CD4-positive, alpha-beta memory T cell (primary cell): Measurements from ENCODE around the gene HDAC10. TPM values are rescaled to one million over a fixed set of nuclear protein-coding genes. Genes with fewer than 3 reads are reported as not detected.

Experiments used
- CTCF ChIA-PET: fragments of 350-600 bp; sonication (Branson Sonifier 250); formaldehyde crosslinking; loops from one replicate; lab custom pipeline; 2021; ENCODE audit warnings: inconsistent platforms; ENCODE audit not compliant: partially characterized antibody; lab: Charles Lee
- POLR2A ChIA-PET: fragments of 350-600 bp; sonication (Branson Sonifier 250); formaldehyde crosslinking; loops from one replicate; lab custom pipeline; 2021; ENCODE audit not compliant: partially characterized antibody; lab: Charles Lee
- DNase-seq, 5 donors: peaks; one replicate each; pipeline versions ENCODE4 v3.0.0 to v3.0.0-alpha.2; 2020 to 2022; ENCODE audit warnings: mixed read lengths in 1 of 5
- H3K27ac ChIP-seq: one replicate; pipeline ENCODE4 v1.7.0; 2013; ENCODE audit warnings: low read depth, low read length
- H3K27me3 ChIP-seq: 2 replicates; pipeline ENCODE4 v1.7.0; 2013; ENCODE audit warnings: mild to moderate bottlenecking, low read length, moderate library complexity; ENCODE audit not compliant: insufficient read depth
- H3K36me3 ChIP-seq: 2 replicates; pipeline ENCODE4 v1.7.0; 2013; ENCODE audit warnings: mild to moderate bottlenecking, low read length, moderate library complexity; ENCODE audit not compliant: insufficient read depth
- H3K4me1 ChIP-seq: 2 replicates; pipeline ENCODE4 v1.7.0; 2013; ENCODE audit warnings: mild to moderate bottlenecking, low read length, moderate library complexity; ENCODE audit not compliant: insufficient read depth
- H3K4me3 ChIP-seq, 2 donors: one replicate each; pipeline ENCODE4 v1.7.0; 2013; ENCODE audit warnings: low read length in 2 of 2, mild to moderate bottlenecking in 1 of 2
- H3K9me3 ChIP-seq, 2 donors: one replicate each; pipeline ENCODE4 v1.7.0; 2013; ENCODE audit warnings: low read length in 2 of 2, control low read depth in 1 of 2; ENCODE audit not compliant: control insufficient read depth in 1 of 2
- H3K27ac Mint-ChIP-seq, 7 donors: one replicate each; pipeline ENCODE4 v1.8.0; 2020 to 2021; ENCODE audit warnings: mixed read lengths in 7 of 7, mild to moderate bottlenecking in 6 of 7, inconsistent platforms in 3 of 7, moderate library complexity in 3 of 7
- H3K27me3 Mint-ChIP-seq, 2 donors: one replicate each; pipeline ENCODE4 v1.8.0; 2020 to 2021; ENCODE audit warnings: mixed read lengths in 2 of 2
- H3K36me3 Mint-ChIP-seq, 2 donors: one replicate each; pipeline ENCODE4 v1.8.0; 2020 to 2021; ENCODE audit warnings: mixed read lengths in 2 of 2, inconsistent platforms in 1 of 2, mild to moderate bottlenecking in 1 of 2
- H3K4me1 Mint-ChIP-seq, 4 donors: one replicate each; pipeline ENCODE4 v1.8.0; 2020 to 2021; ENCODE audit warnings: mixed read lengths in 4 of 4, mild to moderate bottlenecking in 1 of 4
- H3K4me3 Mint-ChIP-seq, 8 donors: one replicate each; pipeline ENCODE4 v1.8.0; 2020 to 2021; ENCODE audit warnings: mixed read lengths in 8 of 8, mild to moderate bottlenecking in 7 of 8, moderate library complexity in 6 of 8, inconsistent platforms in 3 of 8
- H3K9me3 Mint-ChIP-seq, 8 donors: one replicate each; pipeline ENCODE4 v1.8.0; 2020 to 2021; ENCODE audit warnings: mixed read lengths in 8 of 8, mild to moderate bottlenecking in 5 of 8, inconsistent platforms in 3 of 8, moderate library complexity in 1 of 8
- intact Hi-C: fragments of 100-400 bp; cut with micrococcal nuclease; formaldehyde crosslinking; loops from one replicate; pipeline ENCODE4 v1.15.1; 2023
- polyA plus RNA-seq, 2 donors: library from polyadenylated mRNA; unstranded; fragments of 300-500 nt; fragmentation: Illumina TruSeq; gene quantifications; one replicate each; pipeline ENCODE4 v1.2.3, GENCODE V29; 2021
- total RNA-seq, 2 experiments: library from RNA; stranded (reverse); gene quantifications; one replicate each; pipeline ENCODE4 v1.2.3, GENCODE V29; 2021

HDAC10 gene
- total and polyA plus RNA-seq, 4 experiments from 2014 or later: 3.8 to 151 (median 73.7) TPM

DNA sequence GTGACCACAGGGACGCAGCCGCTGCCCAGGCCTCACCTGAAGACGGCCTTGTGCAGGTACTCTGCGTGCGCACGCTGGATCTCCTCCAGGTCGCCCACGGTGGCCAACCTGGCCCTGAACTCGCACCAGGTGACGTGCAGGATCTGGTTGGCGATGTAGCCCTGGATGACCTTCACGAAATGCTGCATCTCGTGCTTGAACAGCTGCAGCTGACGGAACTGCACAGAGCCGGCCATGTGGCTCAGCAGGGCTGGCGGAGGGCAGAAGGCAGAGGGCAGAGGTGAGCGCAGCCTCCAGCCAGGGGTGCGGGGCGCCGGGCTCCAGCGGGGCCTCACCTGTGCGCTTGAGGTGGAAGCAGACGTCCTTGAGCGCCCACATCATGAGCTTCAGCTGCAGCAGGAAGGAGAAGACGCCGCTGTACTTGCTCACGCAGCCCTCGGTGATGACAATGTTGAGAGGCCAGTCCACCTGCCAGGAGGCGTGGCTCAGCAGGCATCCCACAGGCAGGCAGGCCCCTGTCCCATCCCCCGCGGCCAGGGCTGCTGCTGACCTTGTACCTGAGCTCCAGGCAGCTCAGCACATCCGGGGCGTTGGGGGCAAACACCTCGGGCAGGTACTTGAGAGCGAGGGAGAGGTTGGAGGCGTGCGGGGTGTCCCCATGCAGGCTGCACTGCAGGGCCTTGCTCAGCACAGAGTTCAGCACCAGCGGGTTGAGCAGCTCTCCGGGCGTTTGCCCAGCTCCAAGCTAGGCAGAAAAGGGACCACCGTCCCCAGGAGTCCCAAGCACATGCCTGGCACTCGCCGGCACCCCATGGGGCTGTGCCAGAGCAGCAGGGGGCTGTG lies 32.7 kb downstream of the HDAC10 start:
- intact Hi-C loops: no loop called here
- Mint-ChIP-seq H3K4me1 (peaks cover 3 to 12% (median 5%) of the 10 kb centered on the region in 4 donors), H3K9me3 (peaks cover 0 to 3% (median 0%) of the 10 kb centered on the region in 8 donors), H3K27ac (no peak overlapping the region), H3K36me3 (peaks cover 22 to 56% of the 10 kb centered on the region in 2 donors), H3K27me3 (no peaks in the 10 kb centered on the region), H3K4me3 (no peak overlapping the region)
- DNase-seq: peak in 1 of 5 donors; percentile 40
- ChIA-PET CTCF (no interaction called here), POLR2A (interaction anchor here (0.8 to 1.2 kb wide), 2 partner anchors 10 to 28 kb away, joined by 3 read pairs; no protein-coding TSS in a partner anchor)
- Histone ChIP-seq H3K9me3 (no peaks in the 10 kb centered on the region), H3K27me3 (no peaks in the 10 kb centered on the region), H3K4me1 (no peaks in the 10 kb centered on the region), H3K27ac (no peak overlapping the region), H3K36me3 (peaks cover 49% of the 10 kb centered on the region), H3K4me3 (no peak overlapping the region)

DNA sequence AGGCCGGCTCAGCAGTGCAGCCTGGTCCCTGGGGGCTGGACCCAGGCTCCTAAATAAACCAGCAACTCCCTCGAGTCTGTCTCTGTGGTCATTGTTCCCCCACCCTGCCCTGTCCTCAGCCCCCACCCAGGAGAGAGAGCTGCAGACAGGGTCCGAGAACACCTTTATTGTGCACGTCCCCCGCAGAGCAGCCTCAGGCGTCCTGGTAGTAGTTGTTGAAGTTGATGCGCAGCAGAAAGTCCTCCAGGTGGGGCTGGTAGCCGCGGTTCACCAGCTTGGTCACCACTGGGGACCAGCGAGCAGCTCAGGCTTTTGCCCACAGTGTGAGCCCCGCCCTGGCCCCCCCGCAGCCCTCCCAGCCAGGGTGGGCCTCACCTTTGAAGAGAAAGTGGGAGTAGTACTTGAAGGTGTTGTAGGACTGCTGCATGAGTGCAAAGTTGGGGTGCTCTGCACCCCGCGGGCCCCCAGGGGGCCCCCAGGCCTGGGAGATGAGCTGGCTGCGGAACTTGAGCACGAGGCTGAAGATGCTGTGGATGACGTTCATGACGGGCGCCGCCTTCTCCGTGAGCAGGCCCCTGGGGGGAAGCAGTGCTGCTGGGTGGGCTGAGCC lies 33.4 kb downstream of the HDAC10 start:
- intact Hi-C loops: no loop called here
- no peak overlapping the region for H3K27ac ChIP-seq
- Mint-ChIP-seq H3K27ac (peak overlapping the region in 1 of 7 donors; percentile 64), H3K36me3 (peaks cover 23 to 52% of the 10 kb centered on the region in 2 donors), H3K9me3 (peaks cover 0 to 1% (median 0%) of the 10 kb centered on the region in 8 donors), H3K27me3 (no peaks in the 10 kb centered on the region), H3K4me1 (peaks cover 5 to 19% (median 7%) of the 10 kb centered on the region in 4 donors), H3K4me3 (no peak overlapping the region)
- peak in 1 of 5 donors; percentile 44 for DNase-seq
- no peaks in the 10 kb centered on the region for H3K27me3 ChIP-seq
- CTCF ChIA-PET: no interaction called here
- H3K36me3 ChIP-seq: peaks cover 50% of the 10 kb centered on the region
- POLR2A ChIA-PET: interaction anchor here (1.2 kb wide), 1 partner anchor 27 kb away, joined by 3 read pairs; no protein-coding TSS in a partner anchor
- H3K4me1 ChIP-seq: no peaks in the 10 kb centered on the region
- no peak overlapping the region for H3K4me3 ChIP-seq
- no peaks in the 10 kb centered on the region for H3K9me3 ChIP-seq

DNA sequence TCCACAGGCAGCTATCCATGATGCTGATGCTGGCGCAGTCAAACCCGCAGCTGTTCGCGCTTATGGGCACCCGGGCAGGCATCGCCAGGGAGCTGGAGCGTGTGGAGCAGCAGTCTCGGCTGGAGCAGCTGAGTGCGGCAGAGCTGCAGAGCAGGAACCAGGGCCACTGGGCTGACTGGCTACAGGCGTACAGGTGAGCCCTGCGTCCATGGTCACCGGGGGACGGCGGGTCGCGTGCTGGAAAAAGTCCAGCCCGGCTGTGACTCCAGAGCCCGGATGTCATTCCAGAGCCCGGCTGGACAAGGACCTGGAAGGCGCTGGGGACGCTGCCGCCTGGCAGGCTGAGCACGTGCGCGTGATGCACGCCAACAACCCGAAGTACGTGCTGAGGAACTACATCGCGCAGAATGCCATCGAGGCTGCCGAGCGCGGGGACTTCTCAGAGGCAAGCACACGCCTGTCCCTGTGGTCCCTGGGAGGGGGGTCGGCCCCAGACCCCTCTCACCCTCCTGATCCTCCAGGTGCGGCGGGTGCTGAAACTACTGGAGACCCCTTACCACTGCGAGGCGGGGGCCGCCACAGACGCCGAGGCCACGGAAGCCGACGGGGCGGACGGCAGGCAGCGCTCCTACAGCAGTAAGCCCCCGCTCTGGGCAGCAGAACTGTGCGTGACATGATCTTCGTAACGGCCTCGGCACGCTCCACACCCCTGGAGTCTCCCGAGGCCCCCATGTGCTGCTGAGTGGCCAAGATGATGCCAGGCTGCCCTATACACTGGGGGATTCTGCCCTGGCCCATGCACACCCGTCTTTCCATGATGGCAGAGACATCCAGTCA lies 34.2 kb downstream of the HDAC10 start:
- Histone ChIP-seq H3K27me3 (no peaks in the 10 kb centered on the region), H3K4me3 (no peak overlapping the region), H3K36me3 (peaks cover 51% of the 10 kb centered on the region), H3K9me3 (no peaks in the 10 kb centered on the region), H3K4me1 (no peaks in the 10 kb centered on the region), H3K27ac (no peak overlapping the region)
- Mint-ChIP-seq H3K9me3 (peaks cover 0 to 1% (median 0%) of the 10 kb centered on the region in 8 donors), H3K36me3 (peaks cover 28 to 52% of the 10 kb centered on the region in 2 donors), H3K27me3 (no peaks in the 10 kb centered on the region), H3K4me3 (no peak overlapping the region), H3K4me1 (peaks cover 8 to 26% (median 11%) of the 10 kb centered on the region in 4 donors), H3K27ac (peak overlapping the region in 1 of 7 donors; percentile 64)
- ChIA-PET POLR2A (no interaction called here), CTCF (interaction anchor here (1.1 kb wide), 1 partner anchor 68 kb away, joined by 3 read pairs; no protein-coding TSS in a partner anchor)
- peak in 1 of 5 donors; percentile 30 for DNase-seq
- intact Hi-C loops: no loop called here

DNA sequence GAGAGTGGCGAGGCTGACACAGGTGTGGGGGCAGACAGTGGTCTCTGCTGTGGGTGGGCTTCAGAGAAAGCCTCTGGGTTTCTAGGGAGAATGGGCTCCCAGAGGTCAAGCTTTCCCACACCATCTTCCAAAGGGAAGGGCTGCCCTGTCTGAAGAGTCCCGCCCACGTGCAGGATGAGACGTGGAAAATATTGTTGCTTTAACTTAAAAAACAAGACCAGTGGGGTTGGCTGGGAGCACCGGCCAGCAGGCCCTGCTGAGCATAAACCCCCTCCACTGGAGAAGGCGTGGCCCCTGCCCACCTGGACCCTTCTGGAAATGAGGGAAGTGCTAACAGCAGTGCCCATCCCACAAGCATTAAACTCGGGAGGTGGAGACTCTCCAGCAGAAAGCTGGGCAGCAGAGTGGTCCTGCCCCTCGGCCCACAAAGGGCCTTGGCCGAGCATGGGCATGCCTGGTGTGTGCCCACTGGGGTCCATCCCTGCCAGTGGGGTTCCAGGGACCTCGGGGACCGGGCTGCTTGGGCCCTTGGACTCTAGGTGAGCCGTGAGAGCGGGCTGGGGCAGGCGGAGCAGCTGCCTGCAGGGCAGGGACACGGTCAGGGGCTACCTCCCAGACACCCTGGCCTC lies 34.9 kb downstream of the HDAC10 start:
- H3K4me1 Mint-ChIP-seq: peaks cover 9 to 28% (median 12%) of the 10 kb centered on the region in 4 donors
- Histone ChIP-seq H3K4me1 (no peaks in the 10 kb centered on the region), H3K36me3 (peaks cover 44% of the 10 kb centered on the region), H3K27me3 (no peaks in the 10 kb centered on the region), H3K4me3 (no peak overlapping the region), H3K9me3 (no peaks in the 10 kb centered on the region), H3K27ac (no peak overlapping the region)
- no peak overlapping the region for H3K4me3 Mint-ChIP-seq
- ChIA-PET POLR2A (interaction anchor here (0.7 kb wide), 1 partner anchor 25 kb away, joined by 4 read pairs; no protein-coding TSS in a partner anchor), CTCF (interaction anchor here (1.1 kb wide), 1 partner anchor 67 kb away, joined by 3 read pairs; no protein-coding TSS in a partner anchor)
- peaks cover 0 to 1% (median 0%) of the 10 kb centered on the region in 8 donors for H3K9me3 Mint-ChIP-seq
- no peak overlapping the region for H3K27ac Mint-ChIP-seq
- peaks cover 31 to 53% of the 10 kb centered on the region in 2 donors for H3K36me3 Mint-ChIP-seq
- no peaks in the 10 kb centered on the region for H3K27me3 Mint-ChIP-seq
- intact Hi-C loops: no loop called here
- peak in 1 of 5 donors; percentile 10 for DNase-seq

DNA sequence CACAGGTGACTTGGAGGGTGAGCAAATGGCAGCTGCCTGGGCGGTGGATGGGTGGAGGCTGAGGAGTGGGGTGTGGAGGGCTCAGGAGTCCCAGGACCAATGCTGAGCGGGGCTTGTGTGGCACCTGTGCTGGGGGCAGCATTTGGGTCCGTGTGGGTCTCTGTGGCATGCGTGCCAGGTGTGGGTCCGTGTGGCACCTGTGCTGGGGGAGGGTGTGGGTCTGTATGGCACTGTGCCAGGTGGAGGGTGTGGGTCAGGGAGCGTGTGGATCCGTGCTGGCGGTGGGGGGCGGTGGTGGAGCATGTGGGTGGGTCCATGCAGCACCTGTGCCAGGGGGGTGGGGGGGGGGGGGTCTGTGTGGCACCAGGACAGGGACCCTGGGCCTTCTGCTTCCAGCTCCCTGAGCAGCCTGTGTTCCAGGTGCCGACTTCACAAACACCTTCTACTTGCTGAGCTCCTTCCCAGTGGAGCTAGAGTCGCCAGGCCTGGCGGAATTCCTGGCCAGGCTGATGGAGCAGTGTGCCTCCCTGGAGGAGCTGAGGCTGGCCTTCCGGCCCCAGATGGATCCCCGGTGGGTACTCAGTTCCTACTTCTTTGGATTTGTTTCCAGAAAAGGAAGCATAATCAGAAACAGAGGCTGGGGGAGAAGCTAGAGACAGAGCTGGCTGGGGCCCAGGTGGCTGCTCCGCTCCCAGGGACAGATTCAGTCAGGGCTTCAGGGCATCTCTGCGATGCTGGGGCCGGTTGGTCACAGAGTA lies 35.6 kb downstream of the HDAC10 start:
- CTCF ChIA-PET: interaction anchor here (0.8 to 1.3 kb wide), 4 partner anchors 23 to 448 kb away, joined by 3 to 4 read pairs (median 3); no protein-coding TSS in a partner anchor
- H3K9me3 Mint-ChIP-seq: no peaks in the 10 kb centered on the region
- Histone ChIP-seq H3K36me3 (peaks cover 44% of the 10 kb centered on the region), H3K27me3 (no peaks in the 10 kb centered on the region), H3K9me3 (no peaks in the 10 kb centered on the region), H3K27ac (no peak overlapping the region), H3K4me1 (no peaks in the 10 kb centered on the region), H3K4me3 (no peak overlapping the region)
- H3K4me3 Mint-ChIP-seq: no peak overlapping the region
- peak in 1 of 5 donors; percentile 37 for DNase-seq
- intact Hi-C loops: no loop called here
- POLR2A ChIA-PET: interaction anchor here (0.7 to 1.9 kb wide), 3 partner anchors 24 to 30 kb away, joined by 3 to 5 read pairs (median 4); no protein-coding TSS in a partner anchor
- no peaks in the 10 kb centered on the region for H3K27me3 Mint-ChIP-seq
- peak overlapping the region in 1 of 7 donors; percentile 55 for H3K27ac Mint-ChIP-seq
- peaks cover 9 to 33% (median 12%) of the 10 kb centered on the region in 4 donors for H3K4me1 Mint-ChIP-seq
- peaks cover 32 to 54% of the 10 kb centered on the region in 2 donors for H3K36me3 Mint-ChIP-seq

DNA sequence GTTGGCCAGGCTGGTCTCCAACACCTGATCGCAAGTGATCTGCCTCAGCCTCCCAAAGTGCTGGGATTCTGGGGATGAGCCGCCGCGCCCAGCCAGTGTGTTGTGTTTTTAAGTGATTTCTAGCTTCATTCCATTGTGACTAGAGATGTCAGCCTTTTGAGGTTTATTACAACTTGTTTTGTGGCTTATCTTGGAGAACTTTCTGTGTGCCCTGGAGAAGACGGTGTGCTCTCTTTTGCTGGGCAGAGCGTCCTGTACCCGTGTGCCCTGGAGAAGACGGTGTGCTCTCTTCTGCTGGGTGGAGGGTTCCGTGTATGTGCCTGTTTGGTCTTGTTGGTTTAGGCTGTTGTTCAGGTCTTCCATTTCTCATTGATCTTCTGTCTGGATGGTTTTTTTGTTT lies 37.8 kb downstream of the HDAC10 start:
- ChIA-PET CTCF (interaction anchor here (3.6 kb wide), 1 partner anchor 64 kb away, joined by 30 read pairs; no protein-coding TSS in a partner anchor), POLR2A (interaction anchor here (1.9 kb wide), 1 partner anchor 22 kb away, joined by 5 read pairs; no protein-coding TSS in a partner anchor)
- peak overlapping the region in 3 of 7 donors; percentile 29 to 63 (median 52) for H3K27ac Mint-ChIP-seq
- peak in 1 of 5 donors; percentile 4 for DNase-seq
- no peaks in the 10 kb centered on the region for H3K27me3 Mint-ChIP-seq
- peaks cover 0 to 2% (median 0%) of the 10 kb centered on the region in 8 donors for H3K9me3 Mint-ChIP-seq
- H3K9me3 ChIP-seq: no peaks in the 10 kb centered on the region
- no peak overlapping the region for H3K4me3 Mint-ChIP-seq
- intact Hi-C loops: no loop called here
- peaks cover 37 to 48% of the 10 kb centered on the region in 2 donors for H3K36me3 Mint-ChIP-seq
- peaks cover 46% of the 10 kb centered on the region for H3K36me3 ChIP-seq
- no peak overlapping the region for H3K4me3 ChIP-seq
- no peaks in the 10 kb centered on the region for H3K27me3 ChIP-seq
- H3K4me1 ChIP-seq: peaks cover 8% of the 10 kb centered on the region
- H3K27ac ChIP-seq: no peak overlapping the region
- peaks cover 12 to 36% (median 17%) of the 10 kb centered on the region in 4 donors for H3K4me1 Mint-ChIP-seq
